LNCaP clone FGC (cell line): ENCODE data around the gene KCTD13.

Source experiments
- DNase-seq: peaks from one replicate; pipeline ENCODE4 v3.0.0-alpha.2; 2011; ENCODE audit warnings: low read depth
- H3K4me3 ChIP-seq: 2 replicates; pipeline ENCODE4 v1.5.1; 2011; ENCODE audit warnings: mild to moderate bottlenecking, low read depth, low read length, control low read depth
- TF ChIP-seq, protein P1 (sequence below): IDR thresholded peaks from 2 replicates; pipeline ENCODE4 v1.5.1; 2012; ENCODE audit warnings: mild to moderate bottlenecking; ENCODE audit not compliant: control insufficient read depth, insufficient read depth; ENCODE audit errors: extremely low read depth

The KCTD13 gene

DNA sequence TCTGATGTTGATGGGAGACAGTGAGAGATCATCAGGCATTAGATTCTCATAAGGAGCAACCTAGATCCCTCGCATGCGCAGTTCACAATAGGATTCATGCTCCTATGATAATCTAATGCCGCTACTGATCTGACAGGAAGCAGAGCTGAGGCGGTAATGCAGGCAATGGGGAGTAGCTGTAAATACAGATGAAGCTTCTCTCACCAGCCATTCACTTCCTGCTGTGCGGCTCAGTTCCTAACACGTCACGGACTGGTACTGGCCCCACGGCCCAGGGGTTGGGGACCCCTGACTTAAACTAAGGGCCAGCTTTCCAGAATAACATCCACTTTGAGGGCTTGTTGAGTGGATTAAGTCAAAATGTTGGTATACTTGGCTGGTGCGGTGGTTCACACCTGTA, 33.3 kb upstream of the KCTD13 start:
- TF ChIP-seq, protein P1, sequence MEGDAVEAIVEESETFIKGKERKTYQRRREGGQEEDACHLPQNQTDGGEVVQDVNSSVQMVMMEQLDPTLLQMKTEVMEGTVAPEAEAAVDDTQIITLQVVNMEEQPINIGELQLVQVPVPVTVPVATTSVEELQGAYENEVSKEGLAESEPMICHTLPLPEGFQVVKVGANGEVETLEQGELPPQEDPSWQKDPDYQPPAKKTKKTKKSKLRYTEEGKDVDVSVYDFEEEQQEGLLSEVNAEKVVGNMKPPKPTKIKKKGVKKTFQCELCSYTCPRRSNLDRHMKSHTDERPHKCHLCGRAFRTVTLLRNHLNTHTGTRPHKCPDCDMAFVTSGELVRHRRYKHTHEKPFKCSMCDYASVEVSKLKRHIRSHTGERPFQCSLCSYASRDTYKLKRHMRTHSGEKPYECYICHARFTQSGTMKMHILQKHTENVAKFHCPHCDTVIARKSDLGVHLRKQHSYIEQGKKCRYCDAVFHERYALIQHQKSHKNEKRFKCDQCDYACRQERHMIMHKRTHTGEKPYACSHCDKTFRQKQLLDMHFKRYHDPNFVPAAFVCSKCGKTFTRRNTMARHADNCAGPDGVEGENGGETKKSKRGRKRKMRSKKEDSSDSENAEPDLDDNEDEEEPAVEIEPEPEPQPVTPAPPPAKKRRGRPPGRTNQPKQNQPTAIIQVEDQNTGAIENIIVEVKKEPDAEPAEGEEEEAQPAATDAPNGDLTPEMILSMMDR: no peak
- no peak overlapping the region for H3K4me3 ChIP-seq

DNA sequence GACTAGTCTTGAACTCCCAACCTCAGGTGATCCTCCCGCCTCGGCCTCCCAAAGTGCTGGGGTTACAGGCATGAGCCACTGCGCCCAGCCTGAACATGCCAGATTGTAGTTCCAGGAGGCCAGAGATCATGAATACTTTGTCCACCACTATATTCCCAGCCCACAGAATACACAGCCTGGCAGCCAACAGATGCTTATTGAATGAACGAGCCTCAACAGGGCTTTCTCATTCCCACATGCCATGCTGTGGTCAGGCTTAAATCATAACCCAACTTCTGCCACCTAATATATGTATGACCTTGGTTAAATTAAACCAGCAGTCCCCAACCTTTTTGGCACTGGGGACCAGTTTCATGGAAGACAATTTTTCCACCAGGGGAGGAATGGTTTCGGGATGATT, 32.7 kb upstream of the KCTD13 start:
- TF ChIP-seq, protein P1: no peak
- no peak for DNase-seq
- no peak overlapping the region for H3K4me3 ChIP-seq

More for the DNA sequence above, 33.3 kb upstream of the KCTD13 start:
- DNase-seq: no peak

DNA sequence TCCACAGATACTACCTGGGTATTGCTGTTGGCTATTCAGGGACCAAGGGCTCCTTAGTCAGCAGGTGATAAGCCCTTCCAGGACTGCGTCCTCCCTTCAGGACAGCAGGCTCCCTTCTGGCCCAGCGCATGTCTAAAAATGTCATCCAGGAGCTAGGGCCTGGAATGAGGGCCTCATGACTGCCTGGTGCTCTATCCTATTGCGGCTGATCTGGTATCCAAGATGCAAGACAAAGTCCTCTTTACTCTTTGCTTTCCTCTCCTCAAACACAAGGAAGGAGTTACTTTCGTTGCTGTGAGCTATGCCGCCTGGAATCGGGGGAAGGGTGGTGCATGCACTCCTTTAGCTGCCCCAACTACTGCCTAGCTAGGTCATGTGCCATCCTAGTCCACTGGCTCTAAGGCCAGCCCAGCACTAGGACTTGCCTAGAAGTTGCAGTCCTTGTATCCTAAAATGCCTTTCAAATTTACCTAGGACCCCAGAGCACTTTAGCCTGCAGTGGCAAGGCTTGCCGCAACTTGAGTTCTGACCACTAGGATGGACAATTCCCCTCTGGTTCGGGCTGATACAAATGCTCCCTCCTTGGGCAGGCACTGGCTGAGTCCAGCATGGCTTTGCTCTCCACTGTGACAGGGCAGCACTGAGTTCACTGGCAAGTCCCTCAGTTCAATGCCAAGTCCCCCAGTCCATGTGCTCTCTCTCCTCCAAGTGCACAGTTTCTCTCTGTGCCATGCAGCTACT, 25.8 kb upstream of the KCTD13 start:
- no peak overlapping the region for H3K4me3 ChIP-seq
- TF ChIP-seq, protein P1: no peak

DNA sequence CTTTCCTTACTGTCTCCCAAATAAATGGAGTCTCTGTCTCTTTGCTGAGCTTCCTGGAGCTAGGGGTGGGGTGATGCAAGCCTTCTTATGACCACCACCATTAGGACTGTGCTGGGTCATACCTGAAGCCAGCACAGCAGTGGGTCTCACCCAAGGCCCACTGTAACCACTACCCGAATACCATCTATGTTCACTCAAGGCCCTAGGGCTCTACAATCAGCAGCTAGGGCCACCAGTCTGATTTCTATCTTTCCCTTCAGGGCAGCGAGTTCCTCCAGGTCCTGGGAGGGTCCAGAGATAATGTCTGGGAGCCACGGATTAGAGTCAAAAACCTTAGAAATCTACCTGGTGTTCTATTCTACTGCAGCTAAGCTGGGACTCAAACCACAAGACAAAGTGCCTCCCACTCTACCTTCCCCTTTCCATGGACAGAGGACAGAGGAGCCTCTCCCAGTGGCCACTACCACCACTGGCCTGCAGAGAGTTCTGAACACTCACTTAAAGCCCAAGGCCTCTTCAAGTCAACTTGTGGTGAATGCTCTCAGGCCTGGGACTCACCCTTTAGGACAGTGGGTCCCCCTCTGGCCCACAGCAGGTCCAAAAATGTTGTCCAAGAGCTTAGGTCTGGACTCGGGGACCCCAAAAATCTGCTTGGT, 24.9 kb upstream of the KCTD13 start:
- TF ChIP-seq, protein P1: no peak
- no peak overlapping the region for H3K4me3 ChIP-seq
- no peak for DNase-seq

More for the DNA sequence above, 25.8 kb upstream of the KCTD13 start:
- no peak for DNase-seq

DNA sequence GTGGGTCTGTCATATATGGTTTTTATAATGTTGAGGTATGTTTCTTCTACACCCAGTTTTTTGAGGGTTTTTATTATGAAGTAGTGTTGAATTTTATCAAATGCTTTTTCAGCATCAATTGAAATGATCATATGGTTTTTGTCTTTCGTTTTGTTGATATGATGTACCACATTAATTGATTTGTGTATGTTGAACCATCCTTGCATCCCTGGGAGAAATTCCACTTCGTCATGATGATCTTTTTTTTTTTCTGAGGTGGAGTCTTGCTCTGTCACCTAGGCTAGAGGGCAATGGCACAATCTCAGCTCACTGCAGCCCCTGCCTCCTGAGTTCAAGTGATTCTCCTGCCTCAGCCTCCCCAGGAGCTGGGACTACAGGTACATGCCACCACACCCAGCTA, 21.9 kb upstream of the KCTD13 start:
- no peak overlapping the region for H3K4me3 ChIP-seq
- DNase-seq: no peak
- TF ChIP-seq, protein P1: no peak

DNA sequence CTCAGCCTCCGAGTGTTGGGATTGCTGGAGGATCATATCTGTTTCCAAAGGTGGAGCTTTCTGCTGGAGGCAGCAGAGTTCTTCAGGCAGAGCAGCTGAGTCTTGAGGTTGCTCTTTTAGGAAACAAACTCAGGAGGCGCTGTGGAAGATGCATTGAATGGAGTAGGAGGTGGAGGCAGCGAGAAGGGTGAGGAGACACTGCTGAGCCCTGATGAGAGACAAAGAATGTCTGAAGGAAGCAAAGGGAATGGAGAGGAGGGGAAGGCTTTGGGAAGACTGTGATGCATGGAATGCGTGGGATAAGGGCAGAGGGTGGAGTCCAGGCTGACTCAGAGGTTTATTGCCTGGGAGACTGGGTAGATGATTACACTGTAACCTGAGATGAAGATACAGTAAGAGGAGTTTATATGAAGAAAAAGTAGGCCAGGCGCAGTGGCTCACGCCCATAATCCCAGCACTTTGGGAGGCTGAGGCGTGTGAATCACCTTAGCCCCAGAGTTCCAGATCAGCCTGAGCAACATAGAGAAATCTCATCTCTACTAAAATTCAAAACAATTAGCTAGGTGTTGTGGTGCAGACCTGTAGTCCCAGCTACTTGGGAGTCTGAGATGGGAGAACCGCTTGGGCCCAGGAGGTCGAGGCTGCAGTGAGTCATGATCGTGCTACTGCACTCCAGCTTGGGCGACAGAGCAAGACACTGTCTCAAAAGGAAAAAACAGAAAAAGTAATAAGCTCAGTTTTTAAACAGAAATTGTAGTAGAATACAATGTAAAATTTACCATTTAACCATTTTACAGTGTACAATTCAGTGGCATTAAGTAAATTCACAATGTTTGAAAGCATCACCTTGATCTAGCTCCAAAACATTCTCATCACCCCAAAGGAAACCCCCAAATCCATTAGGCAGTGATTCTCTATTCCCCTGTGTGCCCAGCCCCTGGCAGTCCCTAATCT, 18.1 kb upstream of the KCTD13 start:
- DNase-seq: peak; percentile 89
- TF ChIP-seq, protein P1: peak; percentile 28
- H3K4me3 ChIP-seq: no peak overlapping the region
